ENCODE data around the gene CFAP43.

The CFAP43 gene

GRCh38 chr10:104231784-104232612, at the start of gene CFAP43:
Gene CFAP43 (minus strand): TSS chr10:104232364. CDS start chr10:104232246, 118 bp downstream.
- Histone ChIP-seq H3K36me3 (ENCODE audit: control insufficient read depth, insufficient read depth, low read length) (no peaks in the 10 kb centered on the region), H3K4me3 (ENCODE audit: low read depth, low read length) (peak within 1 kb of the TSS; percentile 91), H3K4me1 (ENCODE audit: control insufficient read depth, insufficient read depth, low read length) (no peaks in the 10 kb centered on the region), H3K27me3 (ENCODE audit: control insufficient read depth, insufficient read depth, low read length) (peaks cover 3% of the 10 kb centered on the region), H3K9ac (ENCODE audit: low read depth, low read length) (peak within 1 kb of the TSS; percentile 32), H3K9me3 (ENCODE audit: control insufficient read depth, insufficient read depth, low read length) (no peaks in the 10 kb centered on the region)

- H3K36me3 ChIP-seq (ENCODE audit: control insufficient read depth, insufficient read depth, low read length): peaks cover 8% of the 10 kb centered on the region
- no peak overlapping the region for H3K9ac ChIP-seq (ENCODE audit: low read depth, low read length)
- no peaks in the 10 kb centered on the region for H3K9me3 ChIP-seq (ENCODE audit: control insufficient read depth, insufficient read depth, low read length)
- H3K4me1 ChIP-seq (ENCODE audit: control insufficient read depth, insufficient read depth, low read length): no peaks in the 10 kb centered on the region
- no peak overlapping the region for H3K4me3 ChIP-seq (ENCODE audit: low read depth, low read length)
- H3K27me3 ChIP-seq (ENCODE audit: control insufficient read depth, insufficient read depth, low read length): no peaks in the 10 kb centered on the region
Measured at GRCh38 chr10:104281694-104282093, 49.5 kb upstream of the CFAP43 start.

GRCh38 chr10:104279550-104280259, 47.5 kb upstream of the CFAP43 start:
- H3K4me1 ChIP-seq (ENCODE audit: control insufficient read depth, insufficient read depth, low read length): peaks cover 5% of the 10 kb centered on the region
- no peaks in the 10 kb centered on the region for H3K9me3 ChIP-seq (ENCODE audit: control insufficient read depth, insufficient read depth, low read length)
- H3K36me3 ChIP-seq (ENCODE audit: control insufficient read depth, insufficient read depth, low read length): peaks cover 8% of the 10 kb centered on the region
- no peak overlapping the region for H3K9ac ChIP-seq (ENCODE audit: low read depth, low read length)
- no peak overlapping the region for H3K4me3 ChIP-seq (ENCODE audit: low read depth, low read length)
- H3K27me3 ChIP-seq (ENCODE audit: control insufficient read depth, insufficient read depth, low read length): peaks cover 2% of the 10 kb centered on the region

GRCh38 chr10:104277785-104278184, 45.6 kb upstream of the CFAP43 start:
- H3K4me3 ChIP-seq (ENCODE audit: low read depth, low read length): no peak overlapping the region
- H3K9ac ChIP-seq (ENCODE audit: low read depth, low read length): no peak overlapping the region
- H3K36me3 ChIP-seq (ENCODE audit: control insufficient read depth, insufficient read depth, low read length): peaks cover 8% of the 10 kb centered on the region
- no peaks in the 10 kb centered on the region for H3K9me3 ChIP-seq (ENCODE audit: control insufficient read depth, insufficient read depth, low read length)
- H3K27me3 ChIP-seq (ENCODE audit: control insufficient read depth, insufficient read depth, low read length): peaks cover 2% of the 10 kb centered on the region
- peaks cover 5% of the 10 kb centered on the region for H3K4me1 ChIP-seq (ENCODE audit: control insufficient read depth, insufficient read depth, low read length)

- Histone ChIP-seq H3K4me1 (ENCODE audit: control insufficient read depth, insufficient read depth, low read length) (peaks cover 5% of the 10 kb centered on the region), H3K4me3 (ENCODE audit: low read depth, low read length) (no peak overlapping the region), H3K36me3 (ENCODE audit: control insufficient read depth, insufficient read depth, low read length) (peaks cover 8% of the 10 kb centered on the region), H3K27me3 (ENCODE audit: control insufficient read depth, insufficient read depth, low read length) (peaks cover 2% of the 10 kb centered on the region), H3K9me3 (ENCODE audit: control insufficient read depth, insufficient read depth, low read length) (no peaks in the 10 kb centered on the region), H3K9ac (ENCODE audit: low read depth, low read length) (no peak overlapping the region)
Measured at GRCh38 chr10:104276192-104276591, 44.0 kb upstream of the CFAP43 start.

GRCh38 chr10:104274762-104275721, 42.9 kb upstream of the CFAP43 start:
- Histone ChIP-seq H3K9ac (ENCODE audit: low read depth, low read length) (peak overlapping the region; percentile 87), H3K9me3 (ENCODE audit: control insufficient read depth, insufficient read depth, low read length) (no peaks in the 10 kb centered on the region), H3K4me3 (ENCODE audit: low read depth, low read length) (peak overlapping the region; percentile 85), H3K36me3 (ENCODE audit: control insufficient read depth, insufficient read depth, low read length) (peaks cover 8% of the 10 kb centered on the region), H3K27me3 (ENCODE audit: control insufficient read depth, insufficient read depth, low read length) (peaks cover 2% of the 10 kb centered on the region), H3K4me1 (ENCODE audit: control insufficient read depth, insufficient read depth, low read length) (peaks cover 5% of the 10 kb centered on the region)

- Histone ChIP-seq H3K36me3 (ENCODE audit: control insufficient read depth, insufficient read depth, low read length) (peaks cover 3% of the 10 kb centered on the region), H3K27me3 (ENCODE audit: control insufficient read depth, insufficient read depth, low read length) (peaks cover 2% of the 10 kb centered on the region), H3K4me3 (ENCODE audit: low read depth, low read length) (peak overlapping the region; percentile 85), H3K9ac (ENCODE audit: low read depth, low read length) (no peak overlapping the region), H3K4me1 (ENCODE audit: control insufficient read depth, insufficient read depth, low read length) (peaks cover 5% of the 10 kb centered on the region), H3K9me3 (ENCODE audit: control insufficient read depth, insufficient read depth, low read length) (no peaks in the 10 kb centered on the region)
Measured at GRCh38 chr10:104273899-104274575, 41.9 kb upstream of the CFAP43 start.

- no peaks in the 10 kb centered on the region for H3K9me3 ChIP-seq (ENCODE audit: control insufficient read depth, insufficient read depth, low read length)
- no peaks in the 10 kb centered on the region for H3K36me3 ChIP-seq (ENCODE audit: control insufficient read depth, insufficient read depth, low read length)
- H3K4me3 ChIP-seq (ENCODE audit: low read depth, low read length): no peak overlapping the region
- no peak overlapping the region for H3K9ac ChIP-seq (ENCODE audit: low read depth, low read length)
- H3K27me3 ChIP-seq (ENCODE audit: control insufficient read depth, insufficient read depth, low read length): peaks cover 2% of the 10 kb centered on the region
- H3K4me1 ChIP-seq (ENCODE audit: control insufficient read depth, insufficient read depth, low read length): peaks cover 5% of the 10 kb centered on the region
Measured at GRCh38 chr10:104273286-104273685, 41.1 kb upstream of the CFAP43 start.

GRCh38 chr10:104268713-104269645, 36.8 kb upstream of the CFAP43 start, which contains the start of gene GSTO2:
Gene GSTO2 (plus strand): TSS chr10:104269184. CDS start chr10:104274916, 5,732 bp downstream.
- no peaks in the 10 kb centered on the region for H3K27me3 ChIP-seq (ENCODE audit: control insufficient read depth, insufficient read depth, low read length)
- peak within 1 kb of the TSS; percentile 71 for H3K9ac ChIP-seq (ENCODE audit: low read depth, low read length)
- no peaks in the 10 kb centered on the region for H3K36me3 ChIP-seq (ENCODE audit: control insufficient read depth, insufficient read depth, low read length)

GRCh38 chr10:104268405-104268712, 36.2 kb upstream of the CFAP43 start:
- peak overlapping the region; percentile 88 for H3K4me3 ChIP-seq (ENCODE audit: low read depth, low read length)
- peak overlapping the region; percentile 71 for H3K9ac ChIP-seq (ENCODE audit: low read depth, low read length)
- no peaks in the 10 kb centered on the region for H3K27me3 ChIP-seq (ENCODE audit: control insufficient read depth, insufficient read depth, low read length)
- H3K9me3 ChIP-seq (ENCODE audit: control insufficient read depth, insufficient read depth, low read length): no peaks in the 10 kb centered on the region
- H3K4me1 ChIP-seq (ENCODE audit: control insufficient read depth, insufficient read depth, low read length): peaks cover 3% of the 10 kb centered on the region
- H3K36me3 ChIP-seq (ENCODE audit: control insufficient read depth, insufficient read depth, low read length): no peaks in the 10 kb centered on the region

More at GRCh38 chr10:104268713-104269645, 36.8 kb upstream of the CFAP43 start, which contains the start of gene GSTO2:
- Histone ChIP-seq H3K9me3 (ENCODE audit: control insufficient read depth, insufficient read depth, low read length) (no peaks in the 10 kb centered on the region), H3K4me1 (ENCODE audit: control insufficient read depth, insufficient read depth, low read length) (peaks cover 3% of the 10 kb centered on the region), H3K4me3 (ENCODE audit: low read depth, low read length) (peak within 1 kb of the TSS; percentile 90)

Data from iPS-15b (cell line).